Breast epithelium (tissue), 3 donors: Measurements from ENCODE around the gene ANKDD1A.

ENCODE experiments used
- POLR2A ChIP-seq: fragments of 450-650 bp; IDR thresholded peaks from one replicate; pipeline ENCODE4 v1.6.1; 2016; ENCODE audit warnings: antibody characterized with exemption, mild to moderate bottlenecking, moderate library complexity
- POLR2AphosphoS5 ChIP-seq, 3 donors: sonication (generic); formaldehyde crosslinking; IDR thresholded peaks; one replicate each; pipeline ENCODE4 v1.6.1; 2017; ENCODE audit warnings: antibody characterized with exemption in 3 of 3
- TF ChIP-seq, protein P1 (sequence below), 3 donors: fragments of 450-650 bp; IDR thresholded peaks; one replicate each; pipeline ENCODE4 v1.5.1; 2016 to 2017; ENCODE audit warnings: antibody characterized with exemption in 3 of 3, mild to moderate bottlenecking in 3 of 3, moderate library complexity in 3 of 3

DNA sequence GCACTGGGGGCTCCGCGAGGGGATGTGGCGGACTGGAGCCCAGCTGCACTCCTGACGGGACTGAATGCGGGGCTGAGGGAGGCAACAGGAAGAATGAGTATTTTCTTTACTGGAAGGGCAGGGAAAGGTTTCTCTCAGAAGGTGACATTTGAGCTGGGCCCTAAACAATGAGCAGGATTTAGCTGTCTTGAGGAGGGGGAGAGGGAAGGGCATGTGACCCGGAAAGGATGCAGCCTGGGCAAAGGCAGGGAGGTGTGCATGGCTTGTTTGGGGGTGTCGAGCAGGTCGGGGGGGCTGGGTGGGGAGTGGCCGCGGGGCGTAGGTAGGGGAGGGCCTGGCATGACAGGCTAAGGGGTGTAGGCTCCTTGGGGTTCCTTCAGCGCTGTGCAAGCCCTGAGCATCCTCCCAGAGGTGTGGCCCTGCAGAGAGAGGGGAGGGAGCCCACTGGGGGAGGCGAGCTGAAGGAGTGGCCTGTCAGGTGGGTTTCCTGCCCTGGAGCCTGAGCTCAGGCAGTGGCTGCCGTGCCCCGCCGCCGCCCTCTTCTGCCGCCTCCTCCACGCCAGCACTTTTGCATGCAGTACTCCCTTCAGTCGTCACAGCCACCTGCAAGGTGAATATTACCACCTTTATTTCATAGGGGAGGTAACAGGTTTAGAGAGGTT, 17.2 kb upstream of the ANKDD1A start:
- TF ChIP-seq, protein P1, sequence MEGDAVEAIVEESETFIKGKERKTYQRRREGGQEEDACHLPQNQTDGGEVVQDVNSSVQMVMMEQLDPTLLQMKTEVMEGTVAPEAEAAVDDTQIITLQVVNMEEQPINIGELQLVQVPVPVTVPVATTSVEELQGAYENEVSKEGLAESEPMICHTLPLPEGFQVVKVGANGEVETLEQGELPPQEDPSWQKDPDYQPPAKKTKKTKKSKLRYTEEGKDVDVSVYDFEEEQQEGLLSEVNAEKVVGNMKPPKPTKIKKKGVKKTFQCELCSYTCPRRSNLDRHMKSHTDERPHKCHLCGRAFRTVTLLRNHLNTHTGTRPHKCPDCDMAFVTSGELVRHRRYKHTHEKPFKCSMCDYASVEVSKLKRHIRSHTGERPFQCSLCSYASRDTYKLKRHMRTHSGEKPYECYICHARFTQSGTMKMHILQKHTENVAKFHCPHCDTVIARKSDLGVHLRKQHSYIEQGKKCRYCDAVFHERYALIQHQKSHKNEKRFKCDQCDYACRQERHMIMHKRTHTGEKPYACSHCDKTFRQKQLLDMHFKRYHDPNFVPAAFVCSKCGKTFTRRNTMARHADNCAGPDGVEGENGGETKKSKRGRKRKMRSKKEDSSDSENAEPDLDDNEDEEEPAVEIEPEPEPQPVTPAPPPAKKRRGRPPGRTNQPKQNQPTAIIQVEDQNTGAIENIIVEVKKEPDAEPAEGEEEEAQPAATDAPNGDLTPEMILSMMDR (IDR thresholded peaks at IDR 0.05): no peak
- TF ChIP-seq POLR2AphosphoS5 (IDR thresholded peaks at IDR 0.05): no peak
- no peak for TF ChIP-seq POLR2A
